NCI-H2107 treated with DMSO at 0.1 percent for 48 hours (cell line): ENCODE measurements around the gene AP2A2.

Experiments used
- DNase-seq: peaks from one replicate; lab custom pipeline; 2025; ENCODE audit not compliant: unreplicated experiment; lab: John Stamatoyannopoulos, UW

AP2A2 gene

DNA sequence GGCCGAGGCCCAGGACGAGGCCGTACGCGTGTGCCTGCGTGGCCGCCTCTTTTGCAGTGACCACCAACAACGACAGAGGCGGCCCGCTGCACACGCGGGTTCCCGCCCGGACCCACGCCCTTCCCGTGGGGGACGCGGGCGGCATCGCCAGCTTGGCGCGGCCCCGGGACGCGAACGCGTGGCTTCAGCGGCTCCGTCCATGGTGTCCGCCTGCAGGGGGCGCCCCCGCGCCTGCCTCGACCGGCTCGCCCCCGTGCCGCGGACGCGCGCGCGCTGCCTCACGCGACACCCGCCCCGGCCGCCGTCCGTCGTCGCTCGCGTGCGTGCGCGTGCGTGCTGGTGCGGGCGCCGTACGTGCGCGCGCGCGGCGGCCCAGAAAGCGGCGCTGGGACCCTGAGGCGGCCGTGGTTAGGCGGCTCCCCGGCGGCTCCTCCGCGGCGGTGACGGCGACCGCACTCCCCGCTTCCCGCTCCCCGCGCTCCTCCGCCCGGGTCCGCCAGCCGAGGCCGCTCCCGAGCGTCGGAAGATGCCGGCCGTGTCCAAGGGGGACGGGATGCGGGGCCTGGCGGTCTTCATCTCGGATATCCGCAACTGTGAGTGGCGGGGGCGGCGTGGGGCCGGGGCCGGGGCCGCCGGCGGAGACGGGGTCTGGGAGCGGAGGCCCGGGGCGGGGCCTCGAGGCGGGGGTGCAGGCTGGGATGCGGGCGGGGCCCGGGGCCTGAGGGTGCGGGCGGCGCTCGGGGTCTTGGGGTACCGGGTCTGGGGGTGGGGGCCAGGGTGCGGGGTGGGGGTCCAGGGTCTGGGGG, at the start of gene AP2A2:
Gene AP2A2, plus strand, starts transcription at position 375 of the 806 bp plus-strand sequence. Its CDS starts 152 bp downstream, at position 527.
- DNase-seq: peak; percentile 21

DNA sequence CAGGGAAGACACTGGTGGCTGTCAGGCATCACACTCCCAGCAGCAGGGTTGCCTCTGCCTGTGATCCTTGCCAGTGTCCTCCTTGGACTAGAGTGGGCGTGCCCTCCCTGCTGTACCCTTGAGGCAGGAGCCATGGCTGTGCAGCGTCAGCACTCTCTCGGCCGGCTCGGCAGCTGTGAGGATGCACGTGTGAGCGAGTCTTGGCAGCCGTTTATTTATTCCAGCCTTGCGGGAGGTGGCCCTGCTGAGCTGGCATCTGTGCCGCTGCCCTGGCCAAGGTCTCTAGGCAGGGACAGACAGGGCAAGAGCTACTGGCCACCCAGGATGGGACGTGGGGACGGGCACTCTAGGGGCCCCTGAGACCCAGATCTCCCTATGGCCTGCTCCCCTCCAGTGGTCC, 49.1 kb upstream of the AP2A2 start:
- no peak for DNase-seq

DNA sequence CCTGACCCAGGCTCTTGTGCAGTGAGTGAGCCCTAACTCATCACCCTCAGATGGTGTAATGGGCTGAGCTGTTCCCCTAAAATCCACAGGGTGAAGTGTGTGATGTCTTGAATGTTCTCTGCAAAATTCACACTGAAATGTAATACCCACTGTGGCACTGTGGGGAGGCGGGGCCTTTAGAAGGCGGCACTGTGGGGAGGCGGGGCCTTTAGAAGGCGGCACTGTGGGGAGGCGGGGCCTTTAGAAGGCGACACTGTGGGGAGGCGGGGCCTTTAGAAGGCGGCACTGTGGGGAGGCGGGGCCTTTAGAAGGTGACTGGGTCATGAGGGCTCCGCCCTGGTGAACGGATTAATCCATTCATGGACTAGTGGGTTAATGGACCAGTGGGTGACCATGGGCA, 48.1 kb upstream of the AP2A2 start:
- no peak for DNase-seq

DNA sequence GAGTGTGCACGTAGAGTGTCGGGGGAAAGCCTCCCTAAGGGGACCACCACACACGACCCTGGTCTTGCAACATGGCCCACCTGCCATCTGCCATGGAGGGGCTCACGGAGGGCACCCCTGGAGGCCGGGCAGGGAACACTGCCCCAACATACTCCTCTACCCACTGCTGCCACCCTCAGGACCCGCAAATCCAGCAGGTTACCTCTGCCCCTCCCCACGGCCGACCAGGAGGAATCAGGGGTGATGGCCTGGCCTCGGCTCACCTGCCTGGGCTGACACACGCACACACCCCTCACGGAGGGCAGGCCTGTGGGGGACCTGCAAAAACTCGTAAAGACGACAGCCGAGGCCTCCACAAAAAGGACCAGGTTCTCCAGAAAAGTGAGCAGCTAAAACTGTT, 45.2 kb upstream of the AP2A2 start:
- no peak for DNase-seq

DNA sequence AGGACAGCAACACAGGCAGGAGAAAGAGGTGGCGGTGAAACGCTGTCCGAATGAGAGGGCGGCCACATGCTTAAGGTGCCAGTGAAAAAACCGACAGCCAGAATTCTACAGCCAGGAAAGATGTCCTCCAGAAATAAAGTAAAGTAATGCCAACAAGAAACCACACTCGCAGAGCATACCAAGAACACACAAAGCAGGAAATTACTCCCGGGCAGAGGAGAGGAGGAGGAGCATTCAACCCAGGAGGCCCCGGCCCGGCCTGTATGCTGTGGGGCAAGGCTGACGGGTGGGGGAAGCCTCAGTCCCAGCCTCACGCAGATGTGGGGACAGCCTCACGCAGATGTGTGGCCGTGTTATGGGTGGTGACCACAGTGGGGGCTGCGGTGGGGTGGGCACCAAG, 43.1 kb upstream of the AP2A2 start:
- no peak for DNase-seq

DNA sequence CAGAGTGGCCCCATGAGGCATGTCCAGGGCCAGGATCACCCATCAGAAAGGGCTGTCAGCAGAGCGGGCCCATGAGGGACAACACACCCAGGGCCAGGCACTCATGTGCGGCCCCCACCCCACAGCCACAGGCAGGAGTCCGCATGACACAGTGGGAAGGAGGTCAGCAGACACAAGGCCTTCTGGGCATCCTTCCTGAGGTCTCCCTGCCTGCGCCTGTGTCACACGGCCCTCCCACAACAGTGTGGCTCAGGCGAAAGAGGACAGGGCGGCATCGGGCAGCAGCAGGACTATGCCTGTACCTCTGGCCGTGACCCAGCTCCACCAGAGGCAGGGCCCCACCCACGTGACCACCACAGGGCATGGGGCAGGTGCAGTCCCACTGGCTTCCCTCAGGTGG, 42.1 kb upstream of the AP2A2 start:
- DNase-seq: no peak

DNA sequence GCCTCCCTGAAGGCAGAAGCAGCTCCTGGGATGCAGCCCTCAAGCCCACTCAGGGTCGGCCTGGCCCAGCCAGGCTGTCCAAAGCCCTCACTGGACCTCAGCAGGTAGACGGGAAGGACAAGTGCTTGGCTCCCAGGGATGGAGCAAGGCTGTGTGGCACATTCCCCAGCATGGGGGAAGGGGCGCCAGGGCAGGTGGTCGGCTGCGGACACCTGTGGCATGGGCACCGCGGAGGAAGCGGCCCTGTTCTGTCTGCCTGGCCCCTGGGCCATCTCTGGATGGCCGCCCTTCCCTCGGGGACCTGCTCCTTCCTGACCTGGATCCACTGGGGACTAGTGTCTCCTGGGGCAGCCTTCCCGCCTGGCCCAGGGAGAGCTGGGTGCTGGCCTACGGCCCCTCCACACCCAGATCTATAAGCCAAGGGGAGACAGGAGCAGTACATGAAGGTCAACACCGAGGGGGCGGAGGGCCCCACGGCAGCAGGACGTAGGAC, 41.0 kb upstream of the AP2A2 start:
- no peak for DNase-seq

DNA sequence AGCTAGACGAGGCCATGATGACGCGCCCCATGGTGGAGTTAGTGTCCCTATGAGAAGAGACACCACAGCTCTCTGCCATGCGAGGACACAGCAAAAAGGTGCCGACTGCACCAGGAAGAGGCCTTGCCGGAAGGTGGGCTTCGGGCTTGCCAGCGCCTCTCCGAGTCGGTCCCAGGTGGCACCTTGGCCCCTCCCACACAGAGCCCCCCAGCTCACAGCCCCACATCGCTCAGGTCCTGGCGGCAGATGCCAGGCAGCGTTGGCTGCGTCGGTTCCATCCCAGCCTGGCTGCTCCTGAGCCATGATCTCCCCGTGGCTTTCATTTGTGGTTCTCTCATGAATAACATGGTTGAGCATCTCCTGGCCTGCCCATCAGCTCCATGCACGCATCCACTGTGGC, 39.1 kb upstream of the AP2A2 start:
- DNase-seq: no peak

DNA sequence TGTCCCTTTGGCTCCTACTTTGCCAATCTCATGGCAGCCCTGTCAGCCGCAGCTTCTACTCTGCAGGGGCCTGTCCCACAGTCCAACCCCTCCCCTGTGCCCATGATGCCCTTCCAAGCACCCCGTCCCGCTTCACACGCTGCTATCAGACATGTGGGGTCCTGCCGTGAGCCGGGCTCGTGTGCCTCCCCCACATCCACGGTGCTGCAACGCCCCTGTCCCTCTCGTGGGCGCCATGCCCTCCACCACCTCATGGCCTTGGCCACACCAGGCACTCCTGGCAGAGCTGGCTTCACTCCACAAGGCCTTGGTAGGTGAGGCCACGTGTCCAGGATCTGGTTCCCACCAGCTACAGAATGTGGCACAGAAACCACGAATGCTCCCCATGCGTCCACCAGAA, 38.1 kb upstream of the AP2A2 start:
- DNase-seq: no peak

DNA sequence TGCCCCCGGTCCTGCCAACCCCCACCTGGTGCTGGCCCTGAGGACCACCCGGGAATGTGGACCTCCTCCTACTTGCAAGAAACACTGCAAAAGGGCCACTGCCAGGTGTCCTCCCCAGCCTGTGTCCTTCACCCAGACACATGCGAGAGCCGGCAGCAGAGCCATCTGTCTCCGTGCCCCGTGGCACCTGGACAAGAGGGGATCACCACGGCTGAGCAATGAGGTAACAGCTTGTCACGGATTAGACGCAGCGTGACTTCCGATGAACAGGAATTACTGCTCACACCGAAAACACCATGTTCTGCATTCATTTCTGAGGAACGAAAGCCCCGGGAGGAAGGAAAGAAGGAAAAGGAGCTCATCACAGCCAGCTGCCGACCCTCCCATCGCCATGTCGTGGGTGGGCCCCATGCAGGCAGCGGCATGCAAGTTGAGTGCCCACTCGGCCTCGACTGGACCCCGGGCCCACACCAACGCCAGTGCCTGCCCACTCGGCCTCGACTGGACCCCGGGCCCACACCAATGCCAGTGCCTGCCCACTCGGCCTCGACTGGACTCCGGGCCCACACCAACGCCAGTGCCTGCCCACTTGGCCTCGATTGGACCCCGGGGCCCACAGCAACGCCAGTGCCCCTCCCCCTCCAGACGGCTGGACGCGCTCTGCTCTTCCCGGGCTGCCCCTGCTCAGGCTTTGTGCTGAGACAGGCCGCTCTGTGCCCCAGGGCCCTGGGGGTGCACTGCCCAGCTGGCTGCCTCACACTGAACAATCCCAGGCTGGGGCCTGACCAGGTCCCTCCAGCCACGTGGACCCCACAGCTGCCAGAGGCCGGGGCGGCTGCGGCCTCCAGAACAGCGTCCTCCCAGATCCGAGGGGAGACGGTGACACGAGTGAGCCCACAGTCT, 37.1 kb upstream of the AP2A2 start:
- no peak for DNase-seq

DNA sequence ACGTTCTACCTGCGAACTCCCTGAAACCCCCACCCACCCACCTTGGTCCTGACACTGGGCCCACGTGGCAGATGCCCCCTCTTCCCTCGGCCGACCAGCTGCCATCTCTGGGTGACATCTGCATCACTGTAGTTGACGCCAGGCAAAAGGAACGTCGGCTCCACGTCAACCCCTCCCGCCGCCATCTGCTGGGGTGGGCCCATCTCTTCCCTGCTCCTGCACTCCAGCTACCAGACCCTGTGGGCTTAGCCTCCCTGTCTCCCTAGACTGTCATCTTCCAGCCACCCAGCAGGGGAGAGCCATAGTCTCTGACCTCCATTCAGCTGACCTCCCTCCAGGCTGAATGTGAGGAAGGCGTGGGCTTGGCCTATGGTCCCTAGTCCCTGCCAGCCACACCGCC, 36.4 kb upstream of the AP2A2 start:
- DNase-seq: no peak

DNA sequence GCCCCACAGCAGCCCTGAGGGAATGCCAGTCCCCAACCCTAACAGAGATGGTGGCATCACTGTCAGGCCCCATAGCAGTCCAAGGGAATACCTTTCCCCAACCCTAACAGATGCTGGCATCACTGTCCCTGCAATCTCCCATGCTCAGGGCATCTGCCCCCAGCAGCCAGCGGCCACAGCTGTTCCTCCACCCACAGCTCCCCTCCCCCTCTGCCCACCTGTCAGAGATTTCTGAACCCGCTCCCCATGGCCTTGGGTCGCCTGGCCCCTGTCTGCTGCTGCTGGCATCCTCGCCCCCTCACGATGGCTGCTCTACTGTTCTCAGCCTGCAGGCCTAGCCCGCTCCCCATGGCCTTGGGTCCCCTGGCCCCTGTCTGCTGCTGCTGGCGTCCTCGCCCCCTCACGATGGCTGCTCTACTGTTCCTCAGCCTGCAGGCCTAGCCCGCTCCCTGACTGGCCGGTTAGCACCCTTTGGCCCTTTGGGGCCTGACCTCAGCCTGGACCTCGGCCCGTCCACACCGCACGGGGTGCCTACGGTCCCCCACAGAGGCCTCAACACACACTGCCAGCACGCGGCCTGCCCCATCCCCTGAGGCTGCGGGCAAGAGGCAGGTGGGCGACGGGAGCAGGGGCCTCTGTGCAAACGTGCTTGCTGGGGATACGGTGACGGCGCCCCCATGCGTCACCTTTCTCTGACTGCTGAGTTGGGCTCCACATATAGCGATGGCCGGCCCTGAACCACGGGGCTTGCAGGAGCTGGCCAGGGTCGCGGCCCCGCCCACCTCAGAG, 35.8 kb upstream of the AP2A2 start:
- no peak for DNase-seq

DNA sequence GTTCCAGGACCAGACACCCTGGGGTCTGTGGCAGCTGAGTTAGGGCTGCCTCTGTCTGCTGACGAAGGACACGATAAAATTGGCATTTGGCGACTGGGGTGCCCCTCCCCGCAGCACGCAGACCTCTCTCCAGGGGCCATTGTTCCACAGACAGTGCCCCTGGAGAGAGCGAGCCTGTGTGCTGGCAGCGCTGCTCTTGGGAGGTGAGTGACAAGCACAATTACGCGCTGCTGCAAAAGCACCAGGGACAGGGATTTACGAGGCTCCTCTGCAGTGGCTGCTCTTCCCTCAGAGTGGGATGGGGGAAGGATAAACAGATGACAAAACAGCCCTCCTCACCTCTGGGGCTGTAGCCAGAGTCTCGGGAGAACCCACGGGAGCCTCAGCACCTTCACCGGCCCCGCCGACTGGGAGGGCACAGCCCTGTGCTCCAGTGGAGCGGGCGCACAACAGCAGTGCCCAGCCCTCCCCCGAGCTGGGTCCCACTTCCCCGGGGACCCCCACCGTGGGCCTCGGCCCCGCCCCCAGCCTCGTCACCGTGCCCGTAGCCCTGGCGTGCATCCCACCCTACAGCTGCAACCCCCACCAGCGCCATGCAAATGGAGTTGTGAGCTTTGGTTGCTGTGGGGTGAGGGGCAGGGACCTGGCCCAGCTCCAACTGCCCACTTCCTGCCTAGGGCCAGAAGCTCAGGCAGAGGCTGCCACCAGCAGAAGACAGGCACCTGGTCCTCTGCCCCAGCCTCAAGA, 34.7 kb upstream of the AP2A2 start:
- peak; percentile 11 for DNase-seq

DNA sequence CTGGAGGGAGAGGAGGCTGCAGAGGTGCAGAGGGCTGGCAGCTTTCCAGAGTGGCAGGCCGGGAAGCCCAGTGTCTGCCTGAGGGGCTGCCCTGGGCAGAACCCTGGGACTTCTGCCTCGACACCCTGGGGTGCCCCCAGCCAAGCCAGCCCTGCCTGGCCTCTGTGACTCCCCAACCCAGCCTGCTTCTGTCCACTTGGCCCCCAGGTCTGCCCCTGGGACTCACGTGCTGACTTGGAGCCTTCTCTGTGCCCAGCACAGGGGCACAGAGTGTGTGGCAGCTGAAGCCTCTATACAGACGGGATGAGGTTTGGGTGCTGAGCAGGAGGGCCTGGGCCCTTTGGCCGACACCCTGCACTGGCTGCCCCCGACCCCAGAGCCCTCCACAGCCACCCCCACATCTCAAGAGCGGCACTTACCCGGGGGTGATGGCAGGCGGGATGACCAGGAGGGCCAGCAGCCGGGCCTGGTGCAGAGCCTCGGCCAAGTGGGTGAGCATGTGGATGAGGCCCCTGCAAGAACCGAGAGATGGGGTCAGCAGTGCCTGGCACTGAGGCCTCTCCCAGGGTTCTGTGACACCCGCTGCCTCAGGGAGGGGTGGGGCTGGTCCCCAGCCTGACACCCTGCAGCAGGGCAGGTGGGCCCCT, 32.5 kb upstream of the AP2A2 start:
- no peak for DNase-seq

DNA sequence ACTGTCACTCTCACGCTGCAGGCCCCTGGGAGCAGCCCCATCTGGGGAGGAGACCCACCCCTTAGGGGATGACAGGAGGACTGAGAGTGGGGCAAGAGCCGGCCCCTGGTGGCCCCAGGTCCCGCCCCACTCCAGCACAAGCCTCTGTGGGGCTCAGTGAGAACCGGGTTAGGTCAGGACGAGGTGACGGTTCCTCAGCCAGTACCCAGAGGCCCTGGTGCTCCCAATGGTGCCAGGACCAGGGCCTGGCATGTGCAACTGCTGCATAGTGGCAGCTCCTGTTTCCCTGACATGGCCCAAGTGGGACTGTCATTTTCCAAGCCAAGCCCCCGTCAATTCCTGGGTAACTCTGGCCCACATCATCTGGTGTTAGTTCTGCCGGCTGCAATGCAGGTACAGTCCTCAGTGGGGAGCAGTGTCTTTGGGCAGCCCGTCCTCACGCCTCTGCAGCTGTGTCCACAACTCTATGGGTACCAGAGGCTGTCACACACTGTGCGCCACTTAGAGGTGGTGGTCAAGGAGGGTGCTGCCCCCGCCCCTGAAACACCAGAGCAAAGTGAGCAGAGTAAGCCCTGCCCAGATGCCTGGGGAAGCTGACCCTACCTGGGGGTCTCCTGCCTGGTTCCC, 31.0 kb upstream of the AP2A2 start:
- no peak for DNase-seq

DNA sequence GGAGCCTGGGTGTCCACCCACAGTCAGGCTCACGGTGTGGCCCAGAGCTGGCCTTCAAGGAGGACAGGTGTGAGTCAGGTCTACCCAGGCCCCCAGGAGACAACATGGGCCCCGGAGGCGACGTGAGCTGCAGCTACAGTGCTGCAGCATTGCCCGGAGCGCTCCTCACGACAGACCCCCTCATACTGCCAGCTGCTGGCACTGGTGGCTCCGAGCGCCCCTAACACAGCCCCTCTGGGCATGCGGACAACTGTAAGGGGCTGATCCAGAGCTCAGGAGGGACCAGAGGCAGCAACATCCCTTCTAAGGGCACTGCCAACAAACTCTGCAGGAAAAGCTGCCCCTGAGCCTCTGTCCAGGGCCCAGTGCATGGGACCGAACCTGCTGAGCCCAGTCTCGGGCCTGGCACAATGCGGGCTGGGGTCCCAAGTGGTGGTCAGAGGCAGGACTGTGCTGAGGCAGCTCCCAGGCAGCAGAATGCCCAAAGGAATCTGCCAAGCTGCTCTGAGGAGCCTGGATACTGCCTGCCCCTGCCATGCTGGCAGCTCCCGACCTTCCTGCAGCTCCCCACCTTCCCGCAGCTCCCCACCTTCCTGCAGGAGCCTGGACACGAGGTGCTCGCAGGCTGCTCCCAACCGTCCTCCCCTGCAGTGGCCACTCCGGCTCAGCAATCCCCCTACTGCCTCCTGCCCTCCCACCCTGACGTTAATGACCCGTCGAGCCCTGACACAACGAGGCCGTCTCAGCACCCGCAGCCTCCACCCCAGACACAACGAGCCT, 30.1 kb upstream of the AP2A2 start:
- no peak for DNase-seq

DNA sequence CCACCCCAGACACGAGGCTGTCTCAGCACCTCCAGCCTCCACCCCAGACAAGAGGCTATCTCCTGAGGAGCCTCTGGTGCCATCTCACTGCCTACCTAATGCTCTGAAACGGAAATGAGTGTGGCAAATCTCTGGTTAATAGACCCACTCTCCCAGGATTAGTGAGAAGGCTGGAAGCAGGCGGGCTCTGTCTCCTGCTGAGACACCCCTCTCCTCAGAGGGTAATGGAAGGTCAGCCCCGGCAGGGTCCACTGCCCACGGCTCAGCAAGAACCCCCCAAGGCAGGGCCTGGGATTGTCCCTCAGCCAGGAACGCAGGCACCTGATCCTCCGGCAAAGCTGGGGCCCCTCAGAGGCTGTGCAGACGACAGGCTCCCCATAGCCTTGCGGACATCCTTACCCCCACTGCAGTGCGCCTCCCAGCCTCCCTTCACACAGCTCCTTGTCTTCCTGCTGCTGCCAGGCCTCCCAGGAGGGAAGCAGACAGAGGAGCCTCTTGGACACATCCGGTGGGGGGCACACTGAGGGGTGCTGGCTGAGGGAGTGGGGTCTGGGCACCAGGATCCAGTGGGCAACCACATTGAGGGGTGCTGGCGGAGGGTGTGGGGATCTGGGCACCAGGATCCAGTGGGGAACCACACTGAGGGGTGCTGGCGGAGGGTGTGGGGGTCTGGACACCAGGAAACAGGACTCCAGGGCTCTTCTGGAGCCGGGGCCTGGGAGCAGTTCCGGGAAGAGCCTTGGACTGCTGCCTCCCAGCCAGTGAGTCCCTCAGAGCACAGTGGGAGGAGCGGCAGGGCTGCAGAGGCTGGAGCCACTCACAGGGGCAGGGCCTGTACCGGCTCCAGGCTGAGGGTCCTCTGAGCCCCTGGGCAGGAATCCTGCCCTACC, 28.2 kb upstream of the AP2A2 start:
- DNase-seq: no peak

DNA sequence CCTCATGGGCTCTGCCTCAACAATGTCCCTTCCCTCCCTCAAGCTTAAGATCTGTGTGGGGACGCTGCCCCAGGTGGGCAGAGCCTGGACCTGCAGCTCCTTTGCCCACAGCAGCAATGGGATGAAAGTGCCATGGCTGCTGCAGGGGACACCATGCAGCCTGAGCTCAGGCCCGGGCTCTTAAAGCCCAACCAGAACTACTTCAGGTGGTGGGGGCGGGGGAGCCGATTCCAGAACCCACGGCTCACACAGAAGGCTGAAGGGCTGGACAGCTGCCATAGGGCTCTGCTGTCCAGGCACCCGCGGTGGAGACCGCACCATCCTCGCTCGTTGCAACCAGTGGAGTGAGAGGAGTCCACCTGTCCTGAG, 27.5 kb upstream of the AP2A2 start:
- no peak for DNase-seq
